HEK293 (cell line): ENCODE data around the gene ATP6V0E2.

Experiments
- CTCF ChIA-PET: fragments of 350-600 bp; formaldehyde crosslinking; extraction: SDS; loops from one replicate; lab custom pipeline; 2021; ENCODE audit warnings: antibody characterized with exemption; lab: Yijun Ruan, JAX
- POLR2A ChIA-PET: fragments of 300-600 bp; formaldehyde crosslinking; extraction: SDS; loops from one replicate; lab custom pipeline; 2020; ENCODE audit warnings: antibody characterized with exemption, inconsistent platforms; lab: Yijun Ruan, JAX
- H3K27ac ChIP-seq: fragments of 200-500 bp; sonication (Bioruptor generic); 2 replicates; pipeline ENCODE4 v1.5.1; 2014; ENCODE audit warnings: low read depth, low read length, control low read depth, inconsistent platforms; ENCODE audit errors: extremely low read depth
- H3K36me3 ChIP-seq, 2 experiments: fragments of 200-500 bp in 1 of 2; sonication (Bioruptor generic) in 1 of 2; 1 replicate in 1 of 2; 2 replicates in 1 of 2; pipeline ENCODE4 v1.5.1; 2014 to 2017; ENCODE audit warnings: inconsistent platforms in 2 of 2, low read length in 2 of 2; ENCODE audit not compliant: control insufficient read depth in 2 of 2, insufficient read depth in 1 of 2
- H3K4me1 ChIP-seq: fragments of 200-500 bp; sonication (Bioruptor generic); 2 replicates; pipeline ENCODE4 v1.5.1; 2014; ENCODE audit warnings: mild to moderate bottlenecking, low read length, inconsistent platforms; ENCODE audit not compliant: control insufficient read depth, insufficient read depth
- H3K4me3 ChIP-seq: 2 replicates; pipeline ENCODE4 v1.5.1; 2011; ENCODE audit warnings: low read depth, mild to moderate bottlenecking, control low read depth, low read length, moderate library complexity
- H3K9me3 ChIP-seq: fragments of 200-500 bp; sonication (Bioruptor generic); 2 replicates; pipeline ENCODE4 v1.5.1; 2014; ENCODE audit warnings: low read depth, low read length, inconsistent platforms; ENCODE audit not compliant: control insufficient read depth, insufficient read depth
- GLIS1 ChIP-seq: fragments of 450-650 bp; formaldehyde crosslinking; IDR thresholded peaks from 2 replicates; pipeline ENCODE4 v1.5.1; 2016; ENCODE audit warnings: missing biosample characterization, missing genetic modification characterization
- HIC1 ChIP-seq: fragments of 450-650 bp; formaldehyde crosslinking; IDR thresholded peaks from 2 replicates; pipeline ENCODE4 v1.5.1; 2016; ENCODE audit warnings: missing biosample characterization, missing genetic modification characterization
- IKZF3 ChIP-seq: fragments of 450-650 bp; IDR thresholded peaks from 2 replicates; pipeline ENCODE4 v1.5.0; 2018; ENCODE audit warnings: missing biosample characterization, mild to moderate bottlenecking, missing genetic modification characterization, moderate library complexity
- KLF16 ChIP-seq: fragments of 450-650 bp; formaldehyde crosslinking; IDR thresholded peaks from 2 replicates; pipeline ENCODE4 v1.5.1; 2017; ENCODE audit warnings: missing biosample characterization, missing genetic modification characterization
- KLF8 ChIP-seq: fragments of 450-650 bp; formaldehyde crosslinking; IDR thresholded peaks from 2 replicates; pipeline ENCODE4 v1.5.1; 2016; ENCODE audit warnings: missing biosample characterization, missing genetic modification characterization
- MEIS1 ChIP-seq: sonication (generic); formaldehyde crosslinking; IDR thresholded peaks from 2 replicates; pipeline ENCODE4 v1.8.1; 2022; ENCODE audit warnings: missing genetic modification reagents, mild to moderate bottlenecking, borderline replicate concordance
- OSR2 ChIP-seq: fragments of 450-650 bp; formaldehyde crosslinking; IDR thresholded peaks from 2 replicates; pipeline ENCODE4 v1.5.1; 2016; ENCODE audit warnings: missing biosample characterization, missing genetic modification characterization
- PRDM1 ChIP-seq: fragments of 450-650 bp; formaldehyde crosslinking; IDR thresholded peaks from 2 replicates; pipeline ENCODE4; 2016; ENCODE audit warnings: missing biosample characterization, missing genetic modification characterization
- PRDM4 ChIP-seq: fragments of 450-650 bp; formaldehyde crosslinking; IDR thresholded peaks from 2 replicates; pipeline ENCODE4 v1.5.1; 2017; ENCODE audit warnings: missing biosample characterization, missing genetic modification characterization
- YY2 ChIP-seq: fragments of 450-650 bp; formaldehyde crosslinking; IDR thresholded peaks from 2 replicates; pipeline ENCODE4 v1.5.1; 2016; ENCODE audit warnings: missing biosample characterization, missing genetic modification characterization
- ZBTB48 ChIP-seq: fragments of 450-650 bp; formaldehyde crosslinking; IDR thresholded peaks from 2 replicates; pipeline ENCODE4 v1.5.1; 2016; ENCODE audit warnings: missing biosample characterization, missing genetic modification characterization
- ZFHX2 ChIP-seq: fragments of 450-650 bp; formaldehyde crosslinking; conservative IDR thresholded peaks from 2 replicates; pipeline ENCODE4 v1.5.1; 2016; ENCODE audit warnings: missing biosample characterization, missing genetic modification characterization
- ZNF114 ChIP-seq: fragments of 450-650 bp; formaldehyde crosslinking; IDR thresholded peaks from 2 replicates; pipeline ENCODE4 v1.5.0; 2017; ENCODE audit warnings: missing biosample characterization, missing genetic modification characterization
- ZNF155 ChIP-seq: fragments of 450-650 bp; formaldehyde crosslinking; IDR thresholded peaks from 2 replicates; pipeline ENCODE4 v1.5.1; 2016; ENCODE audit warnings: missing biosample characterization, missing genetic modification characterization
- ZNF248 ChIP-seq: fragments of 450-650 bp; formaldehyde crosslinking; IDR thresholded peaks from 2 replicates; pipeline ENCODE4 v1.5.1; 2017; ENCODE audit warnings: missing biosample characterization, missing genetic modification characterization
- ZNF366 ChIP-seq: fragments of 450-650 bp; formaldehyde crosslinking; conservative IDR thresholded peaks from 2 replicates; pipeline ENCODE4 v1.5.1; 2016; ENCODE audit warnings: missing biosample characterization, missing genetic modification characterization
- ZNF514 ChIP-seq: fragments of 450-650 bp; formaldehyde crosslinking; IDR thresholded peaks from 2 replicates; pipeline ENCODE4 v1.5.1; 2016; ENCODE audit warnings: missing biosample characterization, missing genetic modification characterization
- ZNF548 ChIP-seq: fragments of 450-650 bp; formaldehyde crosslinking; IDR thresholded peaks from 2 replicates; pipeline ENCODE4 v1.5.1; 2016; ENCODE audit warnings: missing biosample characterization, missing genetic modification characterization
- ZNF549 ChIP-seq: fragments of 450-650 bp; IDR thresholded peaks from 2 replicates; pipeline ENCODE4 v1.5.1; 2018; ENCODE audit warnings: missing biosample characterization, missing genetic modification characterization, mild to moderate bottlenecking, inconsistent platforms, moderate library complexity
- ZNF629 ChIP-seq: fragments of 450-650 bp; formaldehyde crosslinking; IDR thresholded peaks from 2 replicates; pipeline ENCODE4 v1.5.1; 2017; ENCODE audit warnings: missing biosample characterization, missing genetic modification characterization
- ZNF660 ChIP-seq: fragments of 450-650 bp; IDR thresholded peaks from 2 replicates; pipeline ENCODE4 v1.5.1; 2018; ENCODE audit warnings: missing biosample characterization, mild to moderate bottlenecking, missing genetic modification characterization
- ZNF692 ChIP-seq: fragments of 450-650 bp; formaldehyde crosslinking; IDR thresholded peaks from 2 replicates; pipeline ENCODE4 v1.5.1; 2016; ENCODE audit warnings: missing biosample characterization, missing genetic modification characterization
- ZNF830 ChIP-seq: fragments of 450-650 bp; IDR thresholded peaks from 2 replicates; pipeline ENCODE4 v1.5.0; 2018; ENCODE audit warnings: missing biosample characterization, missing genetic modification characterization, low read depth, mild to moderate bottlenecking, moderate library complexity
- ZSCAN16 ChIP-seq: fragments of 450-650 bp; formaldehyde crosslinking; IDR thresholded peaks from 2 replicates; pipeline ENCODE4 v1.5.1; 2016; ENCODE audit warnings: missing biosample characterization, missing genetic modification characterization

The ATP6V0E2 gene

GRCh38 chr7:149855361-149856305 is 18.1 kb upstream of the ATP6V0E2 start (continued):
- TF ChIP-seq ZNF660 (peak; percentile 77), GLIS1 (peak; percentile 73), ZNF629 (0 out of 2 replicates have a peak, but pooled peaks have one; percentile 5), YY2 (tag by site-specific recombination) (no peak), KLF8 (tag by site-specific recombination) (peak; percentile 72), ZNF366 (tag by site-specific recombination) (peak; percentile 86), ZNF692 (tag by site-specific recombination) (0 out of 2 replicates have a peak, but pooled peaks have one; percentile 13), MEIS1 (no peak), ZBTB48 (no peak), ZNF514 (tag by site-specific recombination) (no peak), PRDM1 (tag by site-specific recombination) (peak; percentile 74), ZFHX2 (peak; percentile 91), HIC1 (peak; percentile 63), OSR2 (tag by site-specific recombination) (no peak), IKZF3 (tag by site-specific recombination) (peak; percentile 84)

- peaks cover 0 to 5% of the 10 kb centered on the region in 2 experiments; a peak in 1 of 3 replicates for H3K36me3 ChIP-seq
- H3K4me3 ChIP-seq, result no peak overlapping the region
- no peaks in the 10 kb centered on the region for H3K9me3 ChIP-seq
- no peak for TF ChIP-seq PRDM4
- TF ChIP-seq KLF16, result no peak
- TF ChIP-seq ZNF114, result no peak
- no peak for TF ChIP-seq ZNF548 (tag by site-specific recombination)
- TF ChIP-seq YY2 (tag by site-specific recombination), result no peak
- no peak for TF ChIP-seq ZNF692 (tag by site-specific recombination)
- TF ChIP-seq ZNF549 (tag by site-specific recombination), result no peak
- TF ChIP-seq ZNF155, result no peak
- no peak for TF ChIP-seq ZSCAN16
- TF ChIP-seq ZNF830, result no peak
- no peak for TF ChIP-seq ZNF248 (tag by site-specific recombination)
- H3K4me1 ChIP-seq, result peaks cover 12% of the 10 kb centered on the region
- ChIA-PET POLR2A (no interaction called here), CTCF (no interaction called here)
- H3K27ac ChIP-seq, result no peak overlapping the region
Measured at GRCh38 chr7:149856583-149856982, 17.2 kb upstream of the ATP6V0E2 start.
